Caco-2 (cell line): ENCODE data around the gene PPARA. TPM values are rescaled to one million over a fixed set of nuclear protein-coding genes. Genes with fewer than 3 reads are reported as not detected.

Source experiments
- BruUV-seq: library from RNA; stranded (reverse); fragments of 400-500 nt; replicated peaks from 2 replicates; lab custom pipeline; 2021; lab: Mats Ljungman, UMichigan
- CTCF ChIA-PET: fragments of 300-600 bp; sonication (Branson Sonifier 250); formaldehyde crosslinking; loops from one replicate; lab custom pipeline; 2022; ENCODE audit warnings: antibody characterized with exemption; lab: Charles Lee
- POLR2A ChIA-PET: fragments of 300-600 bp; sonication (Branson Sonifier 250); formaldehyde crosslinking; loops from one replicate; lab custom pipeline; 2022; ENCODE audit warnings: antibody characterized with exemption; lab: Charles Lee
- DNase-seq, 2 experiments: peaks; one replicate each; pipeline versions ENCODE4 v3.0.0 to v3.0.0-alpha.2; 2020 to 2022
- H3K27me3 ChIP-seq: replicated peaks from 2 replicates; pipeline ENCODE4 v1.6.0; 2011; ENCODE audit warnings: low read length; ENCODE audit not compliant: control insufficient read depth, insufficient read depth
- H3K36me3 ChIP-seq: 2 replicates; pipeline ENCODE4 v1.5.1; 2011; ENCODE audit warnings: low read length; ENCODE audit not compliant: control insufficient read depth, insufficient read depth
- H3K4me1 ChIP-seq: fragments of 250-450 bp; sonication (Bioruptor Pico); 2 replicates; pipeline ENCODE4 v1.5.1; 2020; ENCODE audit warnings: mild to moderate bottlenecking
- H3K4me3 ChIP-seq: 2 replicates; pipeline ENCODE4 v1.5.1; 2011; ENCODE audit warnings: low read depth, mild to moderate bottlenecking, control low read depth, low read length
- H3K9me3 ChIP-seq: fragments of 250-450 bp; sonication (Bioruptor Pico); 2 replicates; pipeline ENCODE4 v1.5.1; 2020; ENCODE audit warnings: mild to moderate bottlenecking, moderate library complexity
- H3K27ac Mint-ChIP-seq: one replicate; pipeline ENCODE4 v1.8.0; 2022; ENCODE audit warnings: mixed read lengths; ENCODE audit not compliant: unreplicated experiment
- H3K27me3 Mint-ChIP-seq: one replicate; pipeline ENCODE4 v1.8.0; 2022; ENCODE audit warnings: mixed read lengths; ENCODE audit not compliant: insufficient read depth, unreplicated experiment
- H3K36me3 Mint-ChIP-seq: one replicate; pipeline ENCODE4 v1.8.0; 2022; ENCODE audit warnings: mild to moderate bottlenecking, mixed read lengths; ENCODE audit not compliant: insufficient read depth, unreplicated experiment
- H3K4me1 Mint-ChIP-seq: one replicate; pipeline ENCODE4 v1.8.0; 2022; ENCODE audit warnings: low read depth, mixed read lengths; ENCODE audit not compliant: unreplicated experiment
- H3K4me3 Mint-ChIP-seq: one replicate; pipeline ENCODE4 v1.8.0; 2022; ENCODE audit warnings: mild to moderate bottlenecking, moderate library complexity, mixed read lengths; ENCODE audit not compliant: unreplicated experiment
- H3K9me3 Mint-ChIP-seq: one replicate; pipeline ENCODE4 v1.8.0; 2022; ENCODE audit warnings: mixed read lengths; ENCODE audit not compliant: unreplicated experiment
- intact Hi-C: fragments of 100-400 bp; cut with micrococcal nuclease; formaldehyde crosslinking; loops from one replicate; pipeline ENCODE4 v1.10.0; 2022; ENCODE audit not compliant: unreplicated experiment
- total RNA-seq: library from RNA; stranded (reverse); gene quantifications from 2 replicates; pipeline ENCODE4 v1.2.3, GENCODE V29; 2022
- TF ChIP-seq, protein P1 (sequence below), 2 experiments: fragments of 200-600 bp in 1 of 2; IDR thresholded peaks; 1 replicate in 1 of 2; 2 replicates in 1 of 2; pipeline versions ENCODE4 v1.5.1 to v1.8.0; 2011 to 2022; ENCODE audit warnings: antibody characterized with exemption in 1 of 2, control low read depth in 1 of 2, inconsistent platforms in 1 of 2, low read depth in 1 of 2, low read length in 1 of 2, mild to moderate bottlenecking in 1 of 2, moderate library complexity in 1 of 2; ENCODE audit not compliant: insufficient read depth in 1 of 2, severe bottlenecking in 1 of 2, unreplicated experiment in 1 of 2

PPARA gene
- total RNA-seq, 1 experiment from 2014 or later = 13.4 TPM

DNA sequence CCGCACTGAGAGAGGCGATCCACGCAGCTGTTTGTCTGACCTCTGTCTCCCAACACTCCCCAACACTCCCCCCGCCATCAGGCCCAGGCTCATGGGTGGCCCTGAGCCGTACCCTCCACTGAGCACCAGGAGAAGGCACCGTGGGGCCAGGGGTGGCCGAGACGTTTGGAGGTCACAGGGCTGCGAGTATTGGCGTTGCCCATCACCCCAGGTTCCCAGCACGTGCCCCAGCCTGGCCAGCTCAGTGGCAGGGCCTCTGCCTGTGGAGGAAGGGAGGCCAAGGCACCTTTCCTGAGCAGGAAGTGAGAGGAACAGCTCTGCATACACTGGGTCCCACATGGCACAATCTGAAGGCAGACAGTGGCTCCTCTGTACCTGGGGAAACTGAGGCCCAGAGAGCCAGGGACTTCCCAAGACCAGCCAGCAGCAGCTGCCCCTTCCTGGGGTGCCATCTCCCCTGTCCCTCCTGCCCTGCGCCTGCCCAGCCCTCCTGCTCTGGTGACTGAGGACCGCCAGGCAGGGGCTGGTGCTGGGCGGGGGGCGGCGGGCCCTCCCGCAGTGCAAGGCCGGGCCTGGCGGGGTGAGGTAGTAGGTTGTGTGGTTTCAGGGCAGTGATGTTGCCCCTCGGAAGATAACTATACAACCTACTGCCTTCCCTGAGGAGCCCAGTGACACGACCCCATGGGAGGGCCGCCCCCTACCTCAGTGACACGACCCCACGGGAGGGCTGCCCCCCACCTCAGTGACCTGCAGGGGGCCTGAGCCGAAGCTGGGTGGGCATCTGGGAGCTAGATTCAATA is 37.0 kb upstream of the PPARA start:
- no peak overlapping the region for H3K4me3 Mint-ChIP-seq
- H3K27me3 Mint-ChIP-seq = no peaks in the 10 kb centered on the region
- H3K4me1 ChIP-seq = peaks cover 36% of the 10 kb centered on the region
- H3K4me3 ChIP-seq = no peak overlapping the region
- TF ChIP-seq, protein P1, sequence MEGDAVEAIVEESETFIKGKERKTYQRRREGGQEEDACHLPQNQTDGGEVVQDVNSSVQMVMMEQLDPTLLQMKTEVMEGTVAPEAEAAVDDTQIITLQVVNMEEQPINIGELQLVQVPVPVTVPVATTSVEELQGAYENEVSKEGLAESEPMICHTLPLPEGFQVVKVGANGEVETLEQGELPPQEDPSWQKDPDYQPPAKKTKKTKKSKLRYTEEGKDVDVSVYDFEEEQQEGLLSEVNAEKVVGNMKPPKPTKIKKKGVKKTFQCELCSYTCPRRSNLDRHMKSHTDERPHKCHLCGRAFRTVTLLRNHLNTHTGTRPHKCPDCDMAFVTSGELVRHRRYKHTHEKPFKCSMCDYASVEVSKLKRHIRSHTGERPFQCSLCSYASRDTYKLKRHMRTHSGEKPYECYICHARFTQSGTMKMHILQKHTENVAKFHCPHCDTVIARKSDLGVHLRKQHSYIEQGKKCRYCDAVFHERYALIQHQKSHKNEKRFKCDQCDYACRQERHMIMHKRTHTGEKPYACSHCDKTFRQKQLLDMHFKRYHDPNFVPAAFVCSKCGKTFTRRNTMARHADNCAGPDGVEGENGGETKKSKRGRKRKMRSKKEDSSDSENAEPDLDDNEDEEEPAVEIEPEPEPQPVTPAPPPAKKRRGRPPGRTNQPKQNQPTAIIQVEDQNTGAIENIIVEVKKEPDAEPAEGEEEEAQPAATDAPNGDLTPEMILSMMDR (IDR thresholded peaks at IDR 0.05; ENCODE audit: insufficient read depth in 1 of 2, low read depth in 1 of 2, low read length in 1 of 2, severe bottlenecking in 1 of 2, unreplicated experiment in 1 of 2) = no peak
- H3K36me3 ChIP-seq = no peaks in the 10 kb centered on the region
- POLR2A ChIA-PET = no interaction called here
- intact Hi-C loops = loop anchor here (5.0 kb wide), 1 partner anchor 41 kb away; no protein-coding TSS in a partner anchor
- no peaks in the 10 kb centered on the region for H3K27me3 ChIP-seq
- peaks cover 11% of the 10 kb centered on the region for H3K4me1 Mint-ChIP-seq
- no peak for DNase-seq
- CTCF ChIA-PET = interaction anchor here (0.6 to 4.9 kb wide), 3 partner anchors 88 to 108 kb away, joined by 3 to 97 read pairs (median 4); no protein-coding TSS in a partner anchor
- peaks cover 13% of the 10 kb centered on the region for H3K36me3 Mint-ChIP-seq
- no peaks in the 10 kb centered on the region for H3K9me3 Mint-ChIP-seq
- BruUV-seq = no TSS peak
- H3K9me3 ChIP-seq = no peaks in the 10 kb centered on the region
- no peak overlapping the region for H3K27ac Mint-ChIP-seq

DNA sequence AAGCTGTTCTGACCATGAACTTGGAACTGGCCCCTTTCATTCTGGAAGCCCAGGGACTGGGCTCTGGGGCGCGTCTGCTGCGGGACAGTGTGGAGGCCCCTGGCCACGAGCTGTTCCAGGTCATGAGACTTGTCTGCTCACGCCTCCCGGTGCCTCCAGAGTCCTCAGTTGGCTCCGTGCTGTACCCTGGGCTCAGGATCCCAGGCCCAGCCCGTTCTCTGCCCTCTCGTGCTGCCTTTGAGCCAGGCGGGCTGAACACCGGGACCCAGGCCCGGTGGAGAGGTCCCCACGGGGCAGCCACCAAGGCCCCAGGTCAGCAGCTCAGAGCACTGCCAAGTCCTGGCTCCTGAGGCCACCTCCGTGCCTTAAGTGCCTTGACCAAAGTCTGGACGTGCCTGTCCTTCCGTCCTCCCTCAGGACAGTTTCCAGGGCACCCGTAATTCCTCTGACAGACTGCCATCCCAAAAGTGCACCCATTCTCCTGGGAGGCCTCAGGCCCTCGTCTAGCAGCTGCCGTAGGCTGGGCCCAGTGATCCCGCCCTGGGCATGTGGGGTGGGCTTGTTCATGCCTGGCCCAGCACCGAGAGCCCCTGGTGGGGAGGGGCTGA is 36.3 kb upstream of the PPARA start:
- Mint-ChIP-seq H3K4me1 (peaks cover 7% of the 10 kb centered on the region), H3K27me3 (no peaks in the 10 kb centered on the region), H3K36me3 (peaks cover 9% of the 10 kb centered on the region), H3K27ac (no peak overlapping the region), H3K4me3 (no peak overlapping the region), H3K9me3 (no peaks in the 10 kb centered on the region)
- Histone ChIP-seq H3K4me3 (no peak overlapping the region), H3K36me3 (no peaks in the 10 kb centered on the region), H3K9me3 (no peaks in the 10 kb centered on the region), H3K4me1 (peaks cover 29% of the 10 kb centered on the region), H3K27me3 (no peaks in the 10 kb centered on the region)
- TF ChIP-seq, protein P1 (IDR thresholded peaks at IDR 0.05; ENCODE audit: insufficient read depth in 1 of 2, low read depth in 1 of 2, low read length in 1 of 2, severe bottlenecking in 1 of 2, unreplicated experiment in 1 of 2) = no peak
- DNase-seq = no peak
- POLR2A ChIA-PET = no interaction called here
- intact Hi-C loops = loop anchor here (5.0 kb wide), 1 partner anchor 42 kb away; no protein-coding TSS in a partner anchor
- CTCF ChIA-PET = interaction anchor here (0.6 to 4.9 kb wide), 3 partner anchors 89 to 108 kb away, joined by 3 to 97 read pairs (median 4); no protein-coding TSS in a partner anchor
- BruUV-seq = no TSS peak
